T follicular helper cell (primary cell): Measurements from ENCODE around the gene TPRG1L.
"Not testable (repeated sequence)": the region's sequence is repeated elsewhere in the genome, so short reads cannot be mapped to it uniquely, and the experiment has no call there.

Experiments used
- DNase-seq: peaks from one replicate; pipeline ENCODE4 v3.0.0-alpha.2; 2020; ENCODE audit warnings: low read depth
- total RNA-seq, 2 experiments: gene quantifications; one replicate each; lab custom pipeline; 2026; lab: John Stamatoyannopoulos, UW

Gene TPRG1L
- 29.0 to 71.9 reads per million in 2 experiments for total RNA-seq

- DNase-seq, result peak; percentile 98
Measured at GRCh38 chr1:3624200-3625136, at the start of gene TPRG1L. Gene TPRG1L (plus strand): TSS chr1:3625015. CDS start chr1:3625073, 58 bp downstream.

GRCh38 chr1:3575515-3575914, 49.3 kb upstream of the TPRG1L start:
- not testable (repeated sequence) for DNase-seq

GRCh38 chr1:3575993-3576392, 48.8 kb upstream of the TPRG1L start:
- DNase-seq, result no peak

- no peak for DNase-seq
Measured at GRCh38 chr1:3577300-3577699, 47.5 kb upstream of the TPRG1L start.

DNA sequence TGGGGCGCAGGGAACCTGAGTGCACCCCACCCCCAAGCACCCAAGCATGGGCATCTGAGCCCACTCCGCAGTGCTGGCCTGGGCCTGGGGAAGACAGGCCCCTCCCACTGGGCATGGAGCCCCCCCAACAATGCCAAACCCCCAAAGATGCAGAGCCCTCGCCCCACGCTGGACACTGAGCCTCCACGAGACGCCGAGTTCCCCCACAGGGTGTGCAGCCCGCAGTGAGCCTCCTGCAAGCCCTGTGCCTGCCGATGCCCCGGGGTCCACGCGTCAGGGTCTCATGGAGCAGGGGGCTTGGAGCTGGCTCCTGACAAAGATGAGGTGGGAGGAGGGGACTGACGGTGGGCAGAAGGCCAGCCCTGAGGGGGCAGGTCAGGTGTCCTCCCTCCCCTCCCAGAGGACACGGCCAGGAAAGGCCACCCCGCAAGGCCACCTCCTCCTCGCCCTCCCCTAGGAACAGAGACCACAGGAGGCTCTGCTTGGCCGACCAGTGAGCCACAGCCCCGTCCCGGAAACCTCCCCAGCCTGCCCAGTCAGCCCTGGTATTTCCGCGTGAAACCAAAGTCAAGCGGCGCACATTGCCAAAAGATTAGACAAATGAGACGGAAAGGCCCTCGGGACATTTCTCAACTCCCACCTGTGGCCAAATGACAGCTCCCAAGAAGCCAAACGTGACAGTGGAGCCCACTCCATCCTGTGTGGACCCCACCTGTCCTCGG, 46.9 kb upstream of the TPRG1L start:
- DNase-seq, result no peak

DNA sequence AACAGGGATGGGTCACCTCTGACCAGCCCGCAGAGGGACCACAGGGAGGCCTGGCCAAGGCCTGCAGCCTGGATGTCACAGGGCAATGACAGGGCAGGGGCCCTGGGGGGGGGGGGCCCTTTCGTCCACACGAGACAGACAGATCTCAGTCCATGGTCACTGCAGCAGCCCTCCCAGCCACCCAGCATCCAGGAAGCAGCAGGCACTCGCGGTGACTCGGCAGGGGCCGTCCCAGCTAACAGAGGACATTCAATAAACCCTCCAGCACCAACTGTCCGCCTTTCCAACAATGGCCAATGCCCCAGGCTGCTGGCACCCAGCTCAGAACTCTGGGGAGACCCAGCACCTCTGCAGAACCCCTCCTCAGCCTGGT, 46.4 kb upstream of the TPRG1L start:
- no peak for DNase-seq

GRCh38 chr1:3578906-3579305, 45.9 kb upstream of the TPRG1L start:
- DNase-seq, result no peak

DNA sequence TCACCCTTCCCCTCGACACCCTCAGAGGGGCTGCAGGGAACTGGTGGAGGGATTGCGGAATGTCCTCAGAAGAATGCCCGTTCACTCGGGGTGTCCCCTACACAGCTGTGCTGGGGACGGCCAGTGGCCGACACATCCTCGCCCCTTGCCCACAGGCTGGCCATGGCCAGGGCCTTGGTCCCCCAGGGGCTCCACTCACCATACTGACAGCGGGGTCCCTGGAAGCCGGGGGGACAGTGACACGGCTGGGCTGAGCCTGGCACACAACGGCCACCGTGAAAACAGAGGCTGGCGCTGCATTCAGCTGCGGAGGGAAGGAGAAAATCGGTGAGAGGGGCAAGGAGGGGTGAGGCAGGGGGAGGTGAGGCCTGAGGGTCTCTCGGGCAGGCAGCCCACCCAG, 45.2 kb upstream of the TPRG1L start:
- DNase-seq, result no peak

- no peak for DNase-seq
Measured at GRCh38 chr1:3580231-3580630, 44.6 kb upstream of the TPRG1L start.

GRCh38 chr1:3581296-3582036, 43.3 kb upstream of the TPRG1L start:
- no peak for DNase-seq

DNA sequence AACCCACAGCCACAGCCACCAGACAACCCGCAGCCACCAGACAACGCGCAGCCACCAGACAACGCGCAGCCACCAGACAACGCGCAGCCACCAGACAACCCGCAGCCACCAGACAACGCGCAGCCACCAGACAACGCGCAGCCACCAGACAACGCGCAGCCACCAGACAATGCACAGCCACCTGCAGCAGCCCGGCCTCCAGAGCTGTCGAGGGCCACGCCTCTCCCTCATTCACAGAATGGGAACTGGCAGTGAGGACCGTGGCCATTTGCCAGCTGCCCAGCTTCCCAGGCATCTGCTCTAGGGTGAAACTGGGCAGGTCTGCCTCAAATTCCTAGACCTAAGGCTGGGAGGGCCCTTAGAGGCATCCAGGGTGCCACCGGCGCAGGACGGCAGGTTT, 41.1 kb upstream of the TPRG1L start:
- DNase-seq, result not testable (repeated sequence)

DNA sequence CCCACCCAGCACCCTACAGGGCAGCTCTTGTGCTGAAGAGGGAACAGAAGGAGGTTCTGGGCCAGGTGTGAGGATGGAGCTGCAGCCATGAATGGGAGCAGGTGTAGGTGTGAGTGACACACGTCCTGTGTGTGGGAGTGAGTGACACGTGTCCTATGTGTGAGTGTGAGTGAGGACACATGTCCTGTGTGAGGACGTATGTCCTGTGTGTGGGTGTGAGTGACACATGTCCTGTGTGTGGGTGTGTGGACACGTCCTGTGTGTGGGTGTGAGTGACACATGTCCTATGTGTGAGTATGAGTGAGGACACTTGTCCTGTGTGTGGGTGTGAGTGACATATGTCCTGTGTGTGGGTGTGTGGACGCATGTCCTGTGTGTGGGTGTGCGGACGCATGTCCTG, 39.9 kb upstream of the TPRG1L start:
- no peak for DNase-seq

- not testable (repeated sequence) for DNase-seq
Measured at GRCh38 chr1:3585353-3585868, 39.4 kb upstream of the TPRG1L start.

DNA sequence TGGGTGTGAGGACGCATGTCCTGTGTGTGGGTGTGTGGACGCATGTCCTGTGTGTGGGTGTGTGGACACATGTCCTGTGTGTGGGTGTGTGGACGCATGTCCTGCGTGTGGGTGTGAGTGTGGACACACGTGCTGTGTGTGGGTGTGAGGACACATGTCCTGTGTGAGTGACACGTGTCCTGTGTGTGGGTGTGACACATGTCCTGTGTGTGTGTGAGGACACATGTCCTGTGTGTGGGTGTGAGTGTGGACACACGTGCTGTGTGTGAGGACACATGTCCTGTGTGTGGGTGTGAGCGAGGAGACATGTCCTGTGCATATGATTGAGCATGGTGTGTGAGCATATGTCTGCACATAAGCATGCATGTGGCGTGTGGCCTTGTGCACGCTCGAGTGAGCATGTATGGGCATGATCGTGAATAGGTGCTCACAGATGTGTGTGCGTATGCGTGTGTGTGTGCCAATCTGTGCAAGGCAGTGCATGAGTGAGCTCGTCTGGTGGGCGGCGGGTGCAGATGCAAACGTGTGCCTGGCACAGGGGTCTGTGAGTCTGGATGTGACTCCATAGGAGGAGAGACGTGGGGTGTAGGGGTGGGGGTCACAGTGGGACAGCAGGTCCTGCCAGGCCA, 38.8 kb upstream of the TPRG1L start:
- no peak for DNase-seq

- no peak for DNase-seq
Measured at GRCh38 chr1:3586986-3587759, 37.6 kb upstream of the TPRG1L start.

DNA sequence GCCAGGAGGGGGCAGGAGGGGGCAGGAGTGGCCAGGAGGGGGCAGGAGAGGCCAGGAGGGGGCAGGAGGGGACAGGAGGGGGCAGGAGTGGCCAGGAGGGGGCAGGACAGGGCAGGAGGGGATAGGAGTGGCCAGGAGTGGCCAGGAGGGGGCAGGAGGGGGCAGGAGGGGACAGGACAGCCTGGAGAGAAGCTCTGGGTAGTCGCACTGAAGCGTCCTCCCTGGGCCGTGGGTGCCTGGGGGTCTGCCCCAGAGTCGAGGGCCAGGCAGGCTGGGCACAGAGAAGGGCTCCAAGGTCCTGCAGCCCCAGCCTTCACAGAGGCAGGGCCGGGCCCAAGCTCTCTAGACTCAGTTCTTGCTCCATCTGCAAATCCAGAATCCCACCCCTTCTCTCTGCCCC, 36.4 kb upstream of the TPRG1L start:
- no peak for DNase-seq

GRCh38 chr1:3590139-3590763, 34.6 kb upstream of the TPRG1L start:
- no peak for DNase-seq

DNA sequence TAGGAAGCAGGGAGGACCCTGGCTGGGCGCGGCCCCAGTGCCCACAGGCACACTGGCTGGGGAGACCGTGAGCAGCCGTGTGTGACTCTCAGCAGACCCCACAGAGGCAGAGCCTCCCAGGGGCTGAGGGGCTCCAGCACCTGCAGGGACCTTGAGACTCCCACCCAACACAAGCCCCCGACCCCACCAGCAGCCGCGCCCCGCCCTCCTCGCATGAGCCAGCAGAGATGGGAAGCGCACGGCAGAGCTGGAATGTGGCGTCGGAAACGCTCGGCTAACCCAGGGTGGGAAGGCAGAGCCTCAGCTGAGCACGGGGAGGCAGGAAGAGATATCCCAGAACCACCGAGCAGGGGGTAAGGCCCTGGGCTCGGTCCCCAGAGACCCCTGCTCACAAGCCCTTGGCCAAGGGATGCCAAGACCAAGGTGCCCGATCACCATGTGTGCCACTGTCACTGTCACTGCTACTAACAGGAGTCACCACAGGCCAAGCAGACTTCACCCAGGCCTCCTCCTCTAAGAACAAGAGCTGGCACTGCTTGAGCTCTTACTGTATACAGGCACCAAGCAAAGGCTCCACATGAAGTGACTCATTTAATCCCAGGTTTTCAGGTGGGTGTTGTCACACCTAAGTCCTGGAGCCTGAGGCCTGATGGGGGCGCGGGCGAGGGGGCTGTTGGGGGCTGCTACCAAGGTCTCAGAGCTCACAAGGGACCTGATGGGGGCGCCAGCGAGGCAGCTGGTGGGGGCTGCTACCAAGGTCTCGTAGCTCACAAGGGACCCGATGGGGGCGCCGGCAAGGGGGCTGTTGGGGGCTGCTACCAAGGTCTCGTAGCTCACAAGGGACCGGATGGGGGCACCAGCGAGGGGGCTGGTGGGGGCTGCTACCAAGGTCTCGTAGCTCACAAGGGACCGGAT, 33.6 kb upstream of the TPRG1L start:
- no peak for DNase-seq

GRCh38 chr1:3593334-3593733, 31.5 kb upstream of the TPRG1L start:
- no peak for DNase-seq
